GM23338 (cell line): ENCODE measurements around the gene TGFBR3. TPM values are rescaled to one million over a fixed set of nuclear protein-coding genes. Genes with fewer than 3 reads are reported as not detected.

Experiments
- ATAC-seq: fragments of 200-7000 bp; cut with Tn5 transposase; 3 replicates; pipeline ENCODE4 v1.9.1; 2020
- DNase-seq: peaks from one replicate; pipeline ENCODE4 v3.0.0-alpha.2; 2015; ENCODE audit warnings: low spot score
- H2AFZ ChIP-seq: fragments of 200-600 bp; sonication (generic); 2 replicates; pipeline ENCODE4 v1.8.0; 2016; ENCODE audit warnings: antibody characterized with exemption, mild to moderate bottlenecking, moderate library complexity
- H3F3A ChIP-seq: fragments of 200-600 bp; sonication (generic); replicated peaks from 2 replicates; pipeline ENCODE4 v1.8.0; 2017; ENCODE audit warnings: antibody characterized with exemption, mixed run types, low read depth
- H3K27ac ChIP-seq: fragments of 200-600 bp; sonication (generic); 2 replicates; pipeline ENCODE4 v1.6.1; 2016; ENCODE audit warnings: low read depth
- H3K27me3 ChIP-seq: fragments of 200-600 bp; sonication (generic); 2 replicates; pipeline ENCODE4 v1.8.0; 2016; ENCODE audit warnings: mild to moderate bottlenecking, mixed run types, moderate library complexity; ENCODE audit not compliant: insufficient read depth
- H3K36me3 ChIP-seq: fragments of 200-600 bp; sonication (generic); 2 replicates; pipeline ENCODE4 v1.8.0; 2016; ENCODE audit warnings: mild to moderate bottlenecking; ENCODE audit not compliant: insufficient read depth
- H3K4me1 ChIP-seq: fragments of 200-600 bp; sonication (generic); 2 replicates; pipeline ENCODE4 v1.8.0; 2016; ENCODE audit warnings: mild to moderate bottlenecking, moderate library complexity; ENCODE audit not compliant: insufficient read depth
- H3K4me2 ChIP-seq: fragments of 200-600 bp; sonication (generic); 2 replicates; pipeline ENCODE4 v1.7.1; 2017; ENCODE audit warnings: mixed run types
- H3K4me3 ChIP-seq: fragments of 200-600 bp; sonication (generic); 2 replicates; pipeline ENCODE4 v1.6.1; 2016; ENCODE audit warnings: mixed run types
- H3K79me2 ChIP-seq: fragments of 200-600 bp; sonication (generic); replicated peaks from 2 replicates; pipeline ENCODE4 v1.8.0; 2017; ENCODE audit warnings: mild to moderate bottlenecking; ENCODE audit not compliant: insufficient read depth
- H3K9me2 ChIP-seq: fragments of 200-600 bp; sonication (generic); 2 replicates; pipeline ENCODE4 v1.8.0; 2017; ENCODE audit not compliant: insufficient read depth
- H4K20me1 ChIP-seq: fragments of 200-600 bp; sonication (generic); replicated peaks from 2 replicates; pipeline ENCODE4 v1.8.0; 2017; ENCODE audit warnings: mild to moderate bottlenecking; ENCODE audit not compliant: insufficient read depth
- H3K27ac Mint-ChIP-seq: 2 replicates; pipeline ENCODE4 v1.8.0; 2020; ENCODE audit warnings: inconsistent platforms, mild to moderate bottlenecking, moderate library complexity, mixed read lengths
- H3K27me3 Mint-ChIP-seq: 3 replicates; pipeline ENCODE4 v1.8.0; 2022; ENCODE audit warnings: low read depth, mild to moderate bottlenecking, moderate library complexity, mixed read lengths, inconsistent platforms; ENCODE audit not compliant: insufficient read depth, poor library complexity
- H3K36me3 Mint-ChIP-seq: 3 replicates; pipeline ENCODE4 v1.8.0; 2021; ENCODE audit warnings: low read depth, mild to moderate bottlenecking, inconsistent platforms, moderate library complexity, mixed read lengths
- H3K4me1 Mint-ChIP-seq: 3 replicates; pipeline ENCODE4 v1.8.0; 2020; ENCODE audit warnings: mild to moderate bottlenecking, inconsistent platforms, mixed read lengths
- H3K4me3 Mint-ChIP-seq: 3 replicates; pipeline ENCODE4 v1.8.0; 2021; ENCODE audit warnings: moderate library complexity, mild to moderate bottlenecking, inconsistent platforms, mixed read lengths
- H3K9me3 Mint-ChIP-seq: 3 replicates; pipeline ENCODE4 v1.8.0; 2020; ENCODE audit warnings: moderate library complexity, mild to moderate bottlenecking, inconsistent platforms, mixed read lengths
- CREB1 ChIP-seq: fragments of 250-450 bp; sonication (Bioruptor Pico); IDR thresholded peaks from 2 replicates; pipeline ENCODE4 v1.5.0; 2020; ENCODE audit warnings: low read depth, mild to moderate bottlenecking, moderate library complexity
- CTCF ChIP-seq, 2 experiments: fragments of 200-600 bp in 1 of 2; sonication (generic) in 1 of 2; conservative IDR thresholded peaks; 2 replicates each; pipeline versions ENCODE4 v1.5.1 to v1.6.1; 2016 to 2017; ENCODE audit warnings: antibody characterized with exemption in 2 of 2, low read depth in 2 of 2, mild to moderate bottlenecking in 2 of 2, moderate library complexity in 1 of 2
- ETS1 ChIP-seq: IDR thresholded peaks from 2 replicates; pipeline ENCODE4 v1.6.1; 2016; ENCODE audit warnings: antibody characterized with exemption
- EZH2 ChIP-seq: fragments of 200-600 bp; sonication (generic); IDR thresholded peaks from one replicate; pipeline ENCODE4 v1.8.0; 2017; ENCODE audit warnings: antibody characterized with exemption, mild to moderate bottlenecking, low read depth; ENCODE audit not compliant: unreplicated experiment
- JUNB ChIP-seq: IDR thresholded peaks from one replicate; pipeline ENCODE4 v1.6.1; 2016; ENCODE audit warnings: antibody characterized with exemption; ENCODE audit not compliant: unreplicated experiment
- NANOG ChIP-seq: IDR thresholded peaks from 2 replicates; pipeline ENCODE4 v1.6.1; 2016; ENCODE audit warnings: antibody characterized with exemption, borderline replicate concordance
- POLR2AphosphoS5 ChIP-seq: IDR thresholded peaks from 2 replicates; pipeline ENCODE4 v1.6.1; 2016; ENCODE audit warnings: antibody characterized with exemption, low read depth
- STAT1 ChIP-seq: IDR thresholded peaks from one replicate; pipeline ENCODE4 v1.6.1; 2016; ENCODE audit warnings: antibody characterized with exemption; ENCODE audit not compliant: unreplicated experiment
- ZNF114 ChIP-seq: fragments of 250-450 bp; sonication (Bioruptor Pico); IDR thresholded peaks from 2 replicates; pipeline ENCODE4 v1.5.0; 2020; ENCODE audit warnings: mild to moderate bottlenecking, moderate library complexity
- ZNF331 ChIP-seq: fragments of 250-450 bp; sonication (Bioruptor Pico); IDR thresholded peaks from 2 replicates; pipeline ENCODE4 v1.5.0; 2020; ENCODE audit warnings: low read depth, mild to moderate bottlenecking, moderate library complexity
- ZNF462 ChIP-seq: fragments of 250-450 bp; sonication (Bioruptor Pico); IDR thresholded peaks from 2 replicates; pipeline ENCODE4 v1.5.0; 2020; ENCODE audit warnings: mild to moderate bottlenecking, moderate library complexity
- polyA plus RNA-seq: library from polyadenylated mRNA; unstranded; fragments of >200 nt; fragmentation: Nextera tagmentation; extraction: Ambion mirVana; gene quantifications from 2 replicates; pipeline ENCODE4 v1.2.1, GENCODE V29; 2016
- total RNA-seq: library from RNA; depleted of rRNA; stranded (reverse); fragments of >200 nt; shearing (Covaris generic); gene quantifications from 2 replicates; pipeline ENCODE4 v1.2.3, GENCODE V29; 2014

TGFBR3 gene
- total and polyA plus RNA-seq, 2 experiments from 2014 or later, result 1.7 to 2.9 TPM

- TF ChIP-seq CREB1 (CRISPR knock-in tag) (no peak), CTCF (conservative IDR thresholded peaks at IDR 0.05; ENCODE audit: low read depth in 2 of 2) (no peak), JUNB (no peak), ETS1 (no peak)
- H3K4me1 ChIP-seq, result no peaks in the 10 kb centered on the region
- H4K20me1 ChIP-seq, result no peaks in the 10 kb centered on the region
- DNase-seq (no peak), ATAC-seq (no peak)
- H3K27me3 Mint-ChIP-seq, result peaks cover 4% of the 10 kb centered on the region
- no peaks in the 10 kb centered on the region for H3K36me3 Mint-ChIP-seq
- no peaks in the 10 kb centered on the region; the same call in 2 of the 3 replicates for H3K9me3 Mint-ChIP-seq
- no peak overlapping the region for H3K27ac ChIP-seq
- H3K4me3 Mint-ChIP-seq, result no peak overlapping the region
- no peak overlapping the region for H3K27ac Mint-ChIP-seq
- H3K9me2 ChIP-seq, result 0 out of 2 replicates have a peak, but pooled peaks cover under 1% of the 10 kb centered on the region
- no peaks in the 10 kb centered on the region for H3K79me2 ChIP-seq
- H3K27me3 ChIP-seq, result no peaks in the 10 kb centered on the region
- H3K4me1 Mint-ChIP-seq, result no peaks in the 10 kb centered on the region
- H3K4me3 ChIP-seq, result no peak overlapping the region
- H3K36me3 ChIP-seq, result no peaks in the 10 kb centered on the region
- H2AFZ ChIP-seq, result no peak overlapping the region
- no peak overlapping the region for H3K4me2 ChIP-seq
- H3F3A ChIP-seq, result no peaks in the 10 kb centered on the region
These were observed 161.7 kb downstream of the TGFBR3 start for GRCh38 chr1:91724231-91724630.

- Histone ChIP-seq H4K20me1 (no peaks in the 10 kb centered on the region), H3K36me3 (no peaks in the 10 kb centered on the region), H3K79me2 (no peaks in the 10 kb centered on the region), H2AFZ (no peak overlapping the region), H3K4me3 (no peak overlapping the region), H3F3A (no peaks in the 10 kb centered on the region), H3K27me3 (no peaks in the 10 kb centered on the region), H3K27ac (no peak overlapping the region), H3K9me2 (0 out of 2 replicates have a peak, but pooled peaks cover 4% of the 10 kb centered on the region), H3K4me2 (no peak overlapping the region), H3K4me1 (no peaks in the 10 kb centered on the region)
- DNase-seq, result no peak
- no peaks in the 10 kb centered on the region for H3K27me3 Mint-ChIP-seq
- no peak overlapping the region for H3K27ac Mint-ChIP-seq
- no peak overlapping the region for H3K4me3 Mint-ChIP-seq
- no peaks in the 10 kb centered on the region for H3K36me3 Mint-ChIP-seq
- no peak for ATAC-seq
- peaks cover under 1% of the 10 kb centered on the region; the same call in 2 of the 3 replicates for H3K4me1 Mint-ChIP-seq
- H3K9me3 Mint-ChIP-seq, result no peaks in the 10 kb centered on the region
- TF ChIP-seq ZNF462 (no peak), POLR2AphosphoS5 (no peak), ZNF331 (CRISPR knock-in tag) (no peak), CREB1 (CRISPR knock-in tag) (no peak), CTCF (conservative IDR thresholded peaks at IDR 0.05; ENCODE audit: low read depth in 2 of 2) (no peak), ZNF114 (no peak), STAT1 (no peak), EZH2 (no peak), NANOG (no peak), JUNB (no peak)
These were observed 165.9 kb downstream of the TGFBR3 start for GRCh38 chr1:91720044-91720443.
